BJ (cell line): ENCODE data around the gene KCNK3. TPM values are rescaled to one million over a fixed set of nuclear protein-coding genes. Genes with fewer than 3 reads are reported as not detected.

Experiments used
- CTCF ChIA-PET: fragments of 350-600 bp; formaldehyde crosslinking; extraction: SDS; loops from one replicate; lab custom pipeline; 2021; ENCODE audit warnings: antibody characterized with exemption, inconsistent platforms; lab: Yijun Ruan, JAX
- POLR2A ChIA-PET: fragments of 300-600 bp; sonication (Branson Sonifier 250); formaldehyde crosslinking; extraction: SDS; loops from one replicate; lab custom pipeline; 2021; ENCODE audit warnings: antibody characterized with exemption; lab: Charles Lee
- DNase-seq: peaks from one replicate; pipeline ENCODE4 v3.0.0-alpha.2; 2011; ENCODE audit warnings: low read depth
- H3K27me3 ChIP-seq: 2 replicates; pipeline ENCODE4 v1.6.0; 2011; ENCODE audit warnings: low read length; ENCODE audit not compliant: control insufficient read depth, insufficient read depth
- H3K36me3 ChIP-seq: 2 replicates; pipeline ENCODE4 v1.5.1; 2011; ENCODE audit warnings: low read length; ENCODE audit not compliant: control insufficient read depth, insufficient read depth
- H3K4me3 ChIP-seq: 2 replicates; pipeline ENCODE4 v1.5.1; 2011; ENCODE audit warnings: low read depth, mild to moderate bottlenecking, control low read depth, low read length
- CTCF ChIP-seq: IDR thresholded peaks from 2 replicates; pipeline ENCODE4 v1.5.1; 2011; ENCODE audit warnings: low read depth, mild to moderate bottlenecking, control low read depth, inconsistent platforms, low read length, moderate library complexity; ENCODE audit not compliant: insufficient read depth
- polyA plus RNA-seq: library from polyadenylated mRNA; depleted of rRNA; stranded (reverse); fragments of >200 nt; gene quantifications from 2 replicates; pipeline ENCODE4 v1.2.3, GENCODE V29; 2011

KCNK3 gene
- polyA plus RNA-seq, 1 experiment: 0.22 TPM

- Histone ChIP-seq H3K36me3 (no peaks in the 10 kb centered on the region), H3K4me3 (no peak overlapping the region), H3K27me3 (peaks cover 4% of the 10 kb centered on the region; the same call in 1 of the 2 replicates)
- ChIA-PET CTCF (interaction anchor here (1.0 kb wide), 1 partner anchor 61 kb away, joined by 3 read pairs; no protein-coding TSS in a partner anchor), POLR2A (no interaction called here)
- no peak for DNase-seq
- no peak for TF ChIP-seq CTCF
Measured at GRCh38 chr2:26666671-26667070, 25.9 kb upstream of the KCNK3 start.

GRCh38 chr2:26668041-26668440 lies 24.5 kb upstream of the KCNK3 start:
- ChIA-PET POLR2A (no interaction called here), CTCF (interaction anchor here (1.1 to 2.3 kb wide), 2 partner anchors 10 to 11 kb away, joined by 3 to 8 read pairs; no protein-coding TSS in a partner anchor)
- no peak for DNase-seq
- peaks cover 15% of the 10 kb centered on the region for H3K27me3 ChIP-seq
- H3K4me3 ChIP-seq: no peak overlapping the region
- TF ChIP-seq CTCF: no peak
- no peaks in the 10 kb centered on the region for H3K36me3 ChIP-seq

DNA sequence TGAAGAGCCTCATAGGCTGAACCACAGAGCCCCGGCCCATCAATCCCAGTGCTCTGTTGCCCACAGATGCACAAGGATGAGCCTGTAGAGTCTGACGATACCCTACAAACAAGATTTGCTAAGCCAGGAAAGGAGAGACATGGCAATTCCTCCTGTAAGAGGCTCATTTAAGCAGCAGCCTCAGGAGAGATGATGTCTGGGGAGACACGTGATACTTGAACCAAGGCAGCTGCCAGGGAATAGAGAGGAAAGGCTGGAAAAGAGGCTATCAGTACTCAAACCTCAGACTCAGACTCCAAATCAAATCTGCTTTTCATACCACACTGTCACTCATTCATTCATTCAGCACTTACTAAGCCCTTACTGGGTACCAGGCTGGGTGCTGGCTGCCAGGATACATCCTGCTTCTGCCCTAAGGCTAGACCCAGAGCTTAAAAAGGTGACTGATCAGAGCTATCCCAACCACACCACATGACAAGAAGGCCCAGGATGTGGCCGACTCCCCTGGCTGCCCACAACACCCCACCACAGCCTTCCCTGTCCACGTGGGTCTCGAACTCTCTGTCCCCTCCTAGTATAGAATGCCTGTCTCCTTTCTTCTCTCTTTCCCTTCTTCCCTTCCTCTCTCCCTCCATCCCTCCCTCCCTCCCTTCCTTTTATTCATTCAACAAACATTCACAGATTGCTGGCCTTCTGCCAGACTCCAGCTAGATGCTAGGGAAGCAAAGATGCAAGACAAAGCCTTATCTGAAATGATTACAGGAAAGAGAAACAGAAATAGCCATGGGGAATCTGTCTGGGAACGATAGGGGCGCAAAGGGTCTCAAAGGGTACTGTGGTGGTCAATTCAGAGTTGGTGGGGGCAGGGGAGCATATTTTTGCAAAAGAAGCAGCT lies 23.4 kb upstream of the KCNK3 start:
- no peak for DNase-seq
- ChIA-PET POLR2A (no interaction called here), CTCF (interaction anchor here (1.1 to 2.3 kb wide), 2 partner anchors 10 to 11 kb away, joined by 3 to 8 read pairs; no protein-coding TSS in a partner anchor)
- no peak for TF ChIP-seq CTCF
- Histone ChIP-seq H3K27me3 (peaks cover 19% of the 10 kb centered on the region), H3K4me3 (no peak overlapping the region), H3K36me3 (no peaks in the 10 kb centered on the region)

DNA sequence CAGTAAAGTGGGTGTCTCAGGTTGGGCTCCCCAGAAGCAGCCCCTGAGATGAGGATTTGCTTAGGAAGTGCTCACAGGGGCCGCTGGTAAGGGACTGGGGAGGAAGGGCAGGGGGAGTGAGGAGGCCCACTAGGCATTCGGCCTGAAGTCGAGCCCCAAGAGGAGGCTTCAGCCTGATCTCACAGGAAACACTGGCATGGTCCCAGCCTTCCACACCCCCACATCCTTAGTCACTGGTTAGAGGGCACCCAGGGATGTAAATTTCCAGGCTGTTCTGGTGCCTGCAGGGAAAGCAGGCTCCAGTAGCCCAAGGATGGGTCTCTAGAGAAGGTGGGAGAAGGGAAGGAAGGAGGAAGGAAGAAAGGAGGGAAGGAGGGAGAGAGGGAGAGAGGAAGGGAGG lies 22.4 kb upstream of the KCNK3 start:
- no peak for DNase-seq
- Histone ChIP-seq H3K36me3 (no peaks in the 10 kb centered on the region), H3K4me3 (no peak overlapping the region), H3K27me3 (peaks cover 22% of the 10 kb centered on the region)
- no peak for TF ChIP-seq CTCF
- POLR2A ChIA-PET: no interaction called here
- CTCF ChIA-PET: no interaction called here

DNA sequence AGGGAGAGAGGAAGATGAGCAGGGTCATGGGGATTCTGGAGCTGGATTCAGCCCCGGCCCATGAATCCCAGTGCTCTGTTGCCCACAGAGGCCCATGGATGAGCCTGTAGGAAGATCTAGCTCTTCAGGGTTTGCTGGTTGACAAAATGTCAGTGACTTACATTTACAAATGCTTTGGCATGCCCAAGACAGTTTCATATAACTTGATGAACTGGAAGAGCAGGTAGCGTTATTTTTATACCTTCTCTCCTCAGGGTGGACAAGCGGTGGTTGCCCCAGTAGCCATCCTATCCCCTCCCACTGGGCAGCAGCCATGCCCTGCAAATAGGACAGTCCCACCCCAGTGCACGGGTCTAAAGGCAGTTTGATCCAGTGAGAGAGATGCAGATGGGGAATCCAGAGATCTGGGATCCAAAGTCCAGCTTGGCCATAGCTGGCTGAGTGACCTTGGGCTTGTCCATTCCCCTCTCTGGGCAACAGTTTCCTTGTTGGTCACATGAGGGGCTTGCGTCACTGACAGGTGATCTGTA lies 21.5 kb upstream of the KCNK3 start:
- POLR2A ChIA-PET: no interaction called here
- Histone ChIP-seq H3K27me3 (peaks cover 22% of the 10 kb centered on the region), H3K36me3 (no peaks in the 10 kb centered on the region), H3K4me3 (no peak overlapping the region)
- TF ChIP-seq CTCF: no peak
- no peak for DNase-seq
- CTCF ChIA-PET: interaction anchor here (1.0 kb wide), 1 partner anchor 65 kb away, joined by 3 read pairs; no protein-coding TSS in a partner anchor
